Mesenchymal stem cell (in vitro differentiated cells and primary cell): ENCODE data around the gene SMTN.
"Not testable (repeated sequence)": the region's sequence is repeated elsewhere in the genome, so short reads cannot be mapped to it uniquely, and the experiment has no call there.

Experiments used
- DNase-seq: peaks from one replicate; pipeline ENCODE4 v3.0.0-alpha.2; 2013
- H2AFZ ChIP-seq: one replicate; pipeline ENCODE4 v1.6.1; 2013; ENCODE audit warnings: low read depth, mild to moderate bottlenecking, control low read depth, inconsistent platforms, low read length, moderate library complexity
- H2AK5ac ChIP-seq: 2 replicates; pipeline ENCODE4 v1.6.1; 2013; ENCODE audit warnings: low read length, moderate library complexity, mild to moderate bottlenecking, inconsistent platforms; ENCODE audit not compliant: severe bottlenecking
- H2BK120ac ChIP-seq: one replicate; pipeline ENCODE4 v1.6.1; 2013; ENCODE audit warnings: low read depth, mild to moderate bottlenecking, inconsistent platforms, low read length, moderate library complexity
- H2BK12ac ChIP-seq, 2 experiments: one replicate each; pipeline ENCODE4 v1.6.1; 2013; ENCODE audit warnings: inconsistent platforms in 2 of 2, low read length in 2 of 2, mild to moderate bottlenecking in 2 of 2, moderate library complexity in 2 of 2, control low read depth in 1 of 2
- H2BK15ac ChIP-seq: one replicate; pipeline ENCODE4 v1.6.1; 2013; ENCODE audit warnings: mild to moderate bottlenecking, low read depth, inconsistent platforms; ENCODE audit not compliant: poor library complexity, severe bottlenecking
- H2BK5ac ChIP-seq: 2 replicates; pipeline ENCODE4 v1.6.1; 2013; ENCODE audit warnings: low read depth, mild to moderate bottlenecking, low read length, control low read depth, inconsistent platforms; ENCODE audit not compliant: poor library complexity, severe bottlenecking
- H3K14ac ChIP-seq, 2 experiments: one replicate each; pipeline ENCODE4 v1.6.1; 2013; ENCODE audit warnings: inconsistent platforms in 2 of 2, low read length in 2 of 2, control low read depth in 1 of 2, mild to moderate bottlenecking in 1 of 2, moderate library complexity in 1 of 2
- H3K18ac ChIP-seq, 2 experiments: one replicate each; pipeline ENCODE4 v1.6.1; 2013; ENCODE audit warnings: inconsistent platforms in 2 of 2, low read length in 2 of 2, control low read depth in 1 of 2, low read depth in 1 of 2, mild to moderate bottlenecking in 1 of 2
- H3K23ac ChIP-seq, 2 experiments: one replicate each; pipeline ENCODE4 v1.6.1; 2013; ENCODE audit warnings: inconsistent platforms in 2 of 2, low read length in 2 of 2, mild to moderate bottlenecking in 2 of 2, moderate library complexity in 2 of 2, control low read depth in 1 of 2
- H3K27ac ChIP-seq: 2 replicates; pipeline ENCODE4 v1.5.1; 2013; ENCODE audit warnings: mild to moderate bottlenecking, moderate library complexity, low read length, control low read depth, inconsistent platforms; ENCODE audit not compliant: poor library complexity, severe bottlenecking
- H3K27me3 ChIP-seq, 2 experiments: 2 replicates each; pipeline versions ENCODE4 v1.6.1 to v1.7.0; 2013; ENCODE audit warnings: low read length in 2 of 2, mild to moderate bottlenecking in 2 of 2, moderate library complexity in 2 of 2, control low read depth in 1 of 2, inconsistent platforms in 1 of 2; ENCODE audit not compliant: control insufficient read depth in 1 of 2, insufficient read depth in 1 of 2
- H3K36me3 ChIP-seq, 2 experiments: 2 replicates each; pipeline versions ENCODE4 v1.6.1 to v1.7.0; 2013; ENCODE audit warnings: low read length in 2 of 2, control low read depth in 1 of 2, inconsistent platforms in 1 of 2, low read depth in 1 of 2, mild to moderate bottlenecking in 1 of 2; ENCODE audit not compliant: insufficient read depth in 2 of 2, control insufficient read depth in 1 of 2
- H3K4ac ChIP-seq, 2 experiments: one replicate each; pipeline ENCODE4 v1.6.1; 2013; ENCODE audit warnings: inconsistent platforms in 2 of 2, low read length in 2 of 2, mild to moderate bottlenecking in 2 of 2, moderate library complexity in 2 of 2, control low read depth in 1 of 2, low read depth in 1 of 2
- H3K4me1 ChIP-seq: 2 replicates; pipeline ENCODE4 v1.6.1; 2013; ENCODE audit warnings: low read depth, low read length, control low read depth; ENCODE audit not compliant: control insufficient read depth, insufficient read depth
- H3K4me2 ChIP-seq: 2 replicates; pipeline ENCODE4 v1.6.1; 2013; ENCODE audit warnings: low read length, mild to moderate bottlenecking, inconsistent platforms; ENCODE audit not compliant: poor library complexity, severe bottlenecking
- H3K4me3 ChIP-seq, 2 experiments: 2 replicates each; pipeline versions ENCODE4 v1.5.1 to v1.7.0; 2013; ENCODE audit warnings: low read length in 2 of 2, mild to moderate bottlenecking in 2 of 2, control low read depth in 1 of 2, low read depth in 1 of 2; ENCODE audit not compliant: insufficient read depth in 1 of 2
- H3K79me1 ChIP-seq: replicated peaks from 2 replicates; pipeline ENCODE4 v1.6.1; 2013; ENCODE audit warnings: mild to moderate bottlenecking, control low read depth, low read length, inconsistent platforms; ENCODE audit not compliant: poor library complexity, severe bottlenecking
- H3K9ac ChIP-seq: 2 replicates; pipeline ENCODE4 v1.7.0; 2013; ENCODE audit warnings: mild to moderate bottlenecking, low read length, moderate library complexity
- H3K9me3 ChIP-seq: 2 replicates; pipeline ENCODE4 v1.7.0; 2013; ENCODE audit warnings: mild to moderate bottlenecking, low read length; ENCODE audit not compliant: control insufficient read depth
- H4K8ac ChIP-seq: one replicate; pipeline ENCODE4 v1.6.1; 2013; ENCODE audit warnings: inconsistent platforms, mild to moderate bottlenecking, low read length, moderate library complexity
- H4K91ac ChIP-seq: one replicate; pipeline ENCODE4 v1.6.1; 2013; ENCODE audit warnings: mild to moderate bottlenecking, low read length, inconsistent platforms
- WGBS: methylation state at CpG from one replicate; pipeline ENCODE4 v1.1.7; 2013; ENCODE audit warnings: mixed read lengths; 5-methylcytosine and 5-hydroxymethylcytosine counted together

The SMTN gene

GRCh38 chr22:31055635-31056159 lies 25.4 kb upstream of the SMTN start:
- Histone ChIP-seq H2BK120ac (no peak overlapping the region), H3K18ac (peak overlapping the region; percentile 26 to 86), H3K9me3 (no peaks in the 10 kb centered on the region), H3K4me1 (peaks cover 16% of the 10 kb centered on the region), H3K9ac (peak overlapping the region; percentile 67), H2AK5ac (no peak overlapping the region), H3K27me3 (no peaks in the 10 kb centered on the region), H4K8ac (no peak overlapping the region), H3K14ac (no peak overlapping the region), H4K91ac (no peak overlapping the region), H2BK5ac (no peak overlapping the region), H2AFZ (no peak overlapping the region), H3K27ac (no peak overlapping the region), H3K36me3 (no peaks in the 10 kb centered on the region), H3K79me1 (no peaks in the 10 kb centered on the region), H2BK15ac (no peak overlapping the region), H3K23ac (no peak overlapping the region), H3K4me2 (no peak overlapping the region), H3K4ac (peak overlapping the region in 1 of 2 experiments; percentile 60), H3K4me3 (no peak overlapping the region), H2BK12ac (peak overlapping the region; percentile 45 to 51)
- 25% methylated on average over 12 of the region's 13 CpGs for WGBS
- DNase-seq, result peak; percentile 99

- H3K18ac ChIP-seq, result peak overlapping the region in 1 of 2 experiments; percentile 62
- H3K4ac ChIP-seq, result peak overlapping the region in 1 of 2 experiments; percentile 32
- H3K23ac ChIP-seq, result no peak overlapping the region
- H3K79me1 ChIP-seq, result no peaks in the 10 kb centered on the region
- H3K4me3 ChIP-seq, result no peak overlapping the region
- no peak overlapping the region for H3K9ac ChIP-seq
- H3K4me2 ChIP-seq, result no peak overlapping the region
- H4K8ac ChIP-seq, result peak overlapping the region; percentile 64
- H3K36me3 ChIP-seq, result no peaks in the 10 kb centered on the region
- peak overlapping the region in 1 of 2 experiments; percentile 96 for H2BK12ac ChIP-seq
- H3K27me3 ChIP-seq, result no peaks in the 10 kb centered on the region
- H3K9me3 ChIP-seq, result no peaks in the 10 kb centered on the region
- no peak for DNase-seq
- peak overlapping the region; percentile 61 for H2BK120ac ChIP-seq
- H2BK5ac ChIP-seq, result no peak overlapping the region
- peak overlapping the region; percentile 28 for H2BK15ac ChIP-seq
- H2AFZ ChIP-seq, result no peak overlapping the region
- H3K27ac ChIP-seq, result no peak overlapping the region
- peaks cover 16% of the 10 kb centered on the region for H3K4me1 ChIP-seq
- H3K14ac ChIP-seq, result no peak overlapping the region
- 70% methylated on average over 5 of the region's 5 CpGs for WGBS
- H2AK5ac ChIP-seq, result no peak overlapping the region
- H4K91ac ChIP-seq, result peak overlapping the region; percentile 39
Observed at GRCh38 chr22:31056986-31057599, 24.0 kb upstream of the SMTN start.

- not testable (repeated sequence) for H3K36me3 ChIP-seq, H3K4me2 ChIP-seq, H3K23ac ChIP-seq, H3K4me3 ChIP-seq, H2BK15ac ChIP-seq, H3K14ac ChIP-seq, H3K18ac ChIP-seq, H3K9ac ChIP-seq, H3K27me3 ChIP-seq, H2AK5ac ChIP-seq, H2BK5ac ChIP-seq, H3K9me3 ChIP-seq, H3K27ac ChIP-seq, H3K79me1 ChIP-seq
- H3K4me1 ChIP-seq, result peaks cover 14% of the 10 kb centered on the region
- peak overlapping the region in 1 of 2 experiments; percentile 35 for H3K4ac ChIP-seq
- H2BK120ac ChIP-seq, result peak overlapping the region; percentile 5
- peak overlapping the region; percentile 27 for H4K8ac ChIP-seq
- peak overlapping the region; percentile 80 for H4K91ac ChIP-seq
- DNase-seq, result peak; percentile 80
- WGBS, result 49% methylated on average over 6 of the region's 6 CpGs
- peak overlapping the region; percentile 58 for H2AFZ ChIP-seq
- peak overlapping the region in 1 of 2 experiments; percentile 95 for H2BK12ac ChIP-seq
Observed at GRCh38 chr22:31059663-31060062, 21.5 kb upstream of the SMTN start.

- no peak overlapping the region for H3K23ac ChIP-seq
- no peak overlapping the region for H3K4me2 ChIP-seq
- H3K9ac ChIP-seq, result no peak overlapping the region
- DNase-seq, result no peak
- H2BK5ac ChIP-seq, result no peak overlapping the region
- no peak overlapping the region for H3K14ac ChIP-seq
- H3K36me3 ChIP-seq, result no peaks in the 10 kb centered on the region
- no peak overlapping the region for H2AFZ ChIP-seq
- H3K4me1 ChIP-seq, result peaks cover 4% of the 10 kb centered on the region
- H2BK120ac ChIP-seq, result no peak overlapping the region
- H3K4ac ChIP-seq, result no peak overlapping the region
- no peak overlapping the region for H2BK15ac ChIP-seq
- no peak overlapping the region for H4K8ac ChIP-seq
- WGBS, result 80% methylated on average over 2 of the region's 2 CpGs
- H3K27me3 ChIP-seq, result no peaks in the 10 kb centered on the region
- no peak overlapping the region for H2BK12ac ChIP-seq
- H2AK5ac ChIP-seq, result no peak overlapping the region
- H3K9me3 ChIP-seq, result no peaks in the 10 kb centered on the region
- H3K18ac ChIP-seq, result no peak overlapping the region
- H3K4me3 ChIP-seq, result no peak overlapping the region
- no peak overlapping the region for H4K91ac ChIP-seq
- no peaks in the 10 kb centered on the region for H3K79me1 ChIP-seq
- no peak overlapping the region for H3K27ac ChIP-seq
Observed at GRCh38 chr22:31062566-31063230, 18.4 kb upstream of the SMTN start.
